Hematopoietic multipotent progenitor cell treated with erythropoietin and hydrocortisone succinate and interleukin-3 and kit ligand, for 15 days (in vitro differentiated cells): ENCODE measurements around the gene CDK5RAP1.
"Not testable (repeated sequence)": the region's sequence is repeated elsewhere in the genome, so short reads cannot be mapped to it uniquely, and the experiment has no call there.

Experiments
- DNase-seq: peaks from one replicate; pipeline ENCODE4 v3.0.0-alpha.2; 2015; ENCODE audit warnings: low spot score

Gene CDK5RAP1

DNA sequence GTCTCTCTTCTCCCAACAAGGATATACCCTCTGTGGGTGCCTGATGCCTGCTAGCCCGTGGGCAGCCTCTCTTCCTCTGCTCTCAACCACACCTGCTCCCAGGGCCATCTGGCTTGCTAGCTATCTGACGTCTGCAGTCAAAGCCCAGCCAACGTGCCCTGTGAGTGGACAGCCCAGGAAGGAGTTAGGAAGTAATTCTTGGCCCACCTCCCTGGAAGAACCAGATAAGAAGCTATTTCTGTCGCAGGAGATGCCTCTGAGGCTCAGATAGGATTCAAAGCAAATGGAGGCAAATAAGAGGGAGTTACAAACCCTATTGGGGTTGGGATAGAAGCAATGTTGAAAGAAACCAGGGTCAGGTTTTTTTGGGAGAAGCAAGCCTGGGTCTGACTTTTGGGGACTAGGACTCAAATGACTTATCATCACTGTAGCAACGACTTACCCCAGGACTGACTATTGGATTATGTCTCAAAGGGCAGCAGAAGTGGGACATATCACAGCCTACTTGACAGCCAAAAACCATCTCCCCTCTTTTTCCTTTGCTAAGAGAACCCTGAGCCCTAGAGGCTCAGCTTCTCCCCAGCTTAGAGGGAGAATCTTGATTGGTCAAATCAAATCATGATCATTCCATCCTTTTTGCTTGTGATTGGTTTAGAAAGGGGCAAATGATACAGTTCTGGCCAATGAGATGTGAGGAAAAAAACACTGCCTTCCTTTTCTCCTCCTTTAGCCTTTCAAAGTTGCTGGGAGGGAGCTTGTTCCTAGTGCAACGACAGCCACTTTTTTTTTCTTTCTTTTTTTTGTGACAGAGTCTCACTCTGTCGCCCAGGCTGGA is 18.0 kb upstream of the CDK5RAP1 start:
- peak; percentile 46 for DNase-seq

DNA sequence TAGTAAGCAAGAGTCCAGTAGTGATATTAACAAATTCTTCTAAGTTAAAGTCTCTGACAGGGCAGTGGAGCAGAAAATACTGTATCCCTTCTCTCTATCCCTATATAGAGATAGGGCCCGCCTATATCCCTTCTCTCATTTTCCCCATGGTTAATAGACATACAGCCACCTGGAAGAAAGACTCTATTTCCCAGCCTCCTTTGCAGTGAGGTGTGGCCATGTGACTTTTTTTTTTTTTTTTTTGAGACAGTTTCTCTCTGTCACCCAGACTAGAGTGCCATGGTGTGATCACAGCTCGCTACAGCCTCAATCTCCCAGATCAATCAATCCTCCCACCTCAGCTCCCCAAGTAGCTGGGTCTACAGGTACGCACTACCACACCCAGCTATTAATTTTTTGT is 16.7 kb upstream of the CDK5RAP1 start:
- no peak for DNase-seq

DNA sequence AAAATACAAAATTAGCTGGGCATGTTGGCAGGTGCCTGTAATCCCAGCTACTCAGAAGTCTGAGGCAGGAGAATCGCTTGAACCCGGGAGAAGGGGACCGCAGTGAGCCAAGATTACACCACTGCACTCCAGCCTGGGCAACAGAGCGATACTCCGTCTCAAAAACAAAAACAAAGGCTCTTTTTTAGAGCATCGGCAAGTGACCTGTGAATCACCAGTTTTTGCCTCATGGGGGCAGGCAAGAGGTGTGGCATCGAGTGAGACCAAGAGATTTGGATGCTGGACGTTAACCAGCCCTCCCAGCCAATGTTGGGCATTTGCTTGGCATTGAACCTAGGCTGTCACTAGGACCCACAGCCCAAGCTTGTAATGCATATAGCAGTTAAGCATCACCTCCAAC is 14.6 kb upstream of the CDK5RAP1 start:
- no peak for DNase-seq

DNA sequence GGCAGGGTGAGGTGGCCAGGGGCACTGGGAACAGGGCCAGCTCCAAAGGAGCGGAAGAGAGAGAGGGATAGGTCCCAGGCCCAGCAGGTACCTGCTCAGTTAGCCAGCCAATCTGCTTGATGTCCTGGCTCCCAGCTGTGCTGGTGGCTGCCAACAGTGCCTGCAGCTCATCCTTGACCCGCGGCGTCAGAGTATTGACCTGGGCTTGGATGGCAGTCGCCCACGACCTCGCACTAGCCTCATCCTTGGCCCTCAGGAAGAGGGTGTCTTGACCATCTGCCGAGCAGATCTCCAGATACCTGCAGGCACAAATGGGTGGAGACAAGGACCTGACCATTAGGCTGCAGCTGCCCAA is 11.1 kb upstream of the CDK5RAP1 start:
- no peak for DNase-seq

DNA sequence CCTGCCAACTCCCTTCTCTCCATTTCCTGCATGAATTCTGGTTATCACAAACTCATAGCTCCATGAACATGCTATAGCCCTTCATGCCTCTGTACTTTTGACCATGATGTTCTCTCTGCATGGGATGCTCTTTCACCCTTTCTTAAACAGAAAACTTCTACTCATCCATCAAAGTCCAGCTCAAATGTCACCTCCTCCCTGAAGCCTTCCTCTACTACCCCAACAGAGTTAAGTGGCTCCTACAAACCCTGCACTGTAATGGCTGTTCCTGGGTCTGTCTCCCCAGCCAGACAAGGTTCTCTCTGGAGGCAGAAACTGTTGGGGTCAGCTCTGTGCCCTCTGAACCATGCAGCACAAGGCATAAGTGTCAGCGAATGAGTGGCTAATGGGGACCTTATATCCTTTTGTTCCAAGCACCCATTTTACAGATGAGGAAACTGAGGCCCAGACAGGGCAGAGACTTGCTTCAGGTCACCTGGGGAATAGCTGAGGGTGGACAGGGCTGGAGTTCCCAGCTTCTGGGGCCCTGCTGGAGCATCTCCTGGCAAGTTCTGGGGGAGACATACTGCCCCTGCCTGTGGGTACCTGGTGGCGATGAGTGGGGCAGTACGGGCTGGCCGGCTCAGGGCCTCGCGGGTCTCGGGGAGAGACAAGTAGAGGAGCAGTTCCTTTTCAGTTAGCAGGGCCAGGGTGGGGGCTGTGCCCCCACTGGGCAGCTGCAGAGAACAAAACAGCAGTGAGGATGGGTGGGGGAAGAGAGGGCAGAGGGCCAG is 10.6 kb upstream of the CDK5RAP1 start:
- DNase-seq: no peak

DNA sequence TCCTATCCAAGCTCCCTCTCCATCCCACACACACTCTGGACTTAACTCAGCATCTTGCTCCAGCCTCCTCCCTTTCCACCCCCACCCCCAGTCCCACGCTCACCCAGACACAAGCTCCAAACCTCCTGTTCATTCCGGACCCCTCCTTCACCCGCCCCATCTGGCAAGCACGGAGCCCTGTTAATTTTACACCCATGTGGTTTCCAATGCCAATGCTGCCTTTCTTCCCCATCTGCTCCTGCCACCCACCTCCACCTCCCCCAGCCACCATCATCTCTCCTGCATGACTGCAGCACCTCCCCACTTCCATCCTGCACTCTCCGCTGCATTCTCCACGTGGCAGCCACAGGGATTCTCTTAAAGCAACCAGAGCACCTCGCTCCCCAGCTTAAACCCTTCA is 9.9 kb upstream of the CDK5RAP1 start:
- no peak for DNase-seq

DNA sequence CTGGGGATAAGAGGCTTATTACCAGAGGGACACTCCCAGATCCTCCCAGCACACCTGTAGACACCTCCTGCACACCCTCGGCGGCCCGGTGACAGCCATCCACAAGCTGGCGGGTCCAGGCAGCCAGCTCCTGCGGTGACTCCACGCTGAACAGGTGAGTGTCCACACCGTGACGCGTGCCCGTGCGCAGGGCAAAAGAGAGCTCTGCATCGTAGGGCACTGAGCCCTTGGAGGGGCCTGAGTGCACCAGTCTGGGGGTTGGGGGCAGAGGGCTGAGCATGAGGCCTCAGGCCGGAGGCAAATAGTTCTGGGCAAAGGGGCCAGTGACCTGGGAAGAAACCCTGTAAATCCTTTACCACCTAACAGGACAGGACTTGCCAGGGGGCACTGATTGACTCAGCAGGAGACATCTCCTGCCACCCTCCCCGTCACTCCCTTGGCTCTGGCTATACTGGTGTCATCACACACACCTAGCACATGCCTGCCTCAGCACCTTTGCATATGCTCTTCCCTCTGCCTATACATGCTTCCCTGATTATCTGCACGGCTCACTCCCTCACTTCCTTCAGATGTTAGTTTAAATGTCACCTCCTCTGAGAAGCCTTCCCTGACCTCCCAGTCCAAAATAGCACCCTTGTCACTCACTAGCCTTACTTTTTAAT is 8.9 kb upstream of the CDK5RAP1 start:
- no peak for DNase-seq

DNA sequence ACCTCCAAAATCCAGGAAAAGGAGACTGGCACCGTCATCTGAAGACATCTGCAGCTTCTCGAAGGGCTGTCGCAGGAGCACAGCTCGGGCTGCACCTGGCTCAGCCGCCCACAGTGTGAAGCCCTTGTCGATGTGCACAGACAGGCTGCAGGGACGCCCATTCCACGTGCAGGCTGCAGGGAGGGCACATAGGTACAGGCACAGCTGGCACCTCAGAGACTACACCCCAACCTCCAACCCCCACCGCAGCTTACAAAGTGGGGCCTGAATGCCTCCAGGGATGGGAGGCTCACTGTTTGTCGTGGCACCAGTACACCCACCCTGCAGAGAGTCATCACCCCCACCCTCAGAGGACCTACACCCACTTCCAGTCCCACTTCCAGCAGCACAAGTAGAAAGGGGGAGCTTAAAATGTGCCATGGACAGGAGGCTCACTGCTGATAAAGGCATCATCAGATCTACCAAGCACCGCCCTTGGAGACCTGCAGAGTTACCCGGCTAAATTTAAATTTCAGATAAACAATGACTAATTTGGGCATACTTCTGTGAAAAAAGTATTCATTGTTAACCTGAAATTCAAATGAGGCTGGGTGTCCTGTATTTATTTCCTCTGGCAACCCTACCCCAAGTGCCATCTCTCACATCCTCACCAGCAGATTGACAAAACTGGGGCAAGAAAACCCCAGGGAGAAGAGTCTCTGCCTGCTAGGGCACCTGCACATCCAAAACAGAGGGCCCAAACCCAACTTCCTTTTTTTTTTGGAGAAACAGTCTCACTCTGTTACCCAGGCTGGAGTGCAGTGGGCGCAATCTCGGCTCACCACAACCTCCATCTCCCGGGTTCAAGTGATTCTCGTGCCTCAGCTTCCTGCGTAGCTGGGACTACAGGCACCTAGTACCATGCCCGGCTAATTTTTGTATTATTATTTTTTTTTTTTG is 7.7 kb upstream of the CDK5RAP1 start:
- no peak for DNase-seq

DNA sequence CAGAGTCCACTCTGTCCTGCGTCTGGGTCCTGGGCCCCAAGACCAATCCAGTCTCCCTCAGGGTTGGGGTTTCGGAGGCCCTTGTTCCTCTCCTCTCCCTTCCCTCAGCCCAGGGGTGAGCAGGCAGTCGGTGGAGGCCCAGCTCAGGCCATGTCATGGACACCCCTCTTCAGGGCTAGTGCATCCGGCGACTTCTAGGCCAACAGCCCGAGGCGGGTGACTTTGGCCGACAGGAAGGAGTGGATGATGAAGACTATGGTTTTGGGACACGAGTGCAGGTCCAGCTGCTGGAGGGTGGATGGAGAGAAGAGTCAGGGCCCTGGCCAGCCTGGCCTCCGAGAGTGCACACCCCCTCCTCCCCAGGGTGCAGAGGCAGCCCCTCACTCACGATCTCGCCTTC is 7.0 kb upstream of the CDK5RAP1 start:
- no peak for DNase-seq

DNA sequence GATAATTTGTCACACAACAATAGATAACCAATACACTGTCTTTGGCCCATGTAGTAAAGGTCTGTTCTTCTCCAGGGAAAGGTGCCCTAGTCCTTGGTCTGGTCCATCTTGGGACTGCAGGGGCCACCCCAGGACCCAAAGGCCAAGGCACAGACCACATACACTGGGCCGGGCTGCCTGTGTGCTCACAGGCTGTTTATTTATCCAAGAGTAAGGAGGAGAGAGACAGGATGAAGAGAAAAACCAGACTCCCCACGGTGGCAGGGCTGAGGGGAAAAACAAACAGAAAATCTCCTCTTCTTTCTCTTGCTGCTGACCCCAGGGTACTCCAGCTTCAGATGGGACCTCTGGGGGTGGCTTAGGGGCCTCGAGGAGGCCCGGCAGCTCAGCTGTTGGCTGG is 6.5 kb upstream of the CDK5RAP1 start:
- no peak for DNase-seq

DNA sequence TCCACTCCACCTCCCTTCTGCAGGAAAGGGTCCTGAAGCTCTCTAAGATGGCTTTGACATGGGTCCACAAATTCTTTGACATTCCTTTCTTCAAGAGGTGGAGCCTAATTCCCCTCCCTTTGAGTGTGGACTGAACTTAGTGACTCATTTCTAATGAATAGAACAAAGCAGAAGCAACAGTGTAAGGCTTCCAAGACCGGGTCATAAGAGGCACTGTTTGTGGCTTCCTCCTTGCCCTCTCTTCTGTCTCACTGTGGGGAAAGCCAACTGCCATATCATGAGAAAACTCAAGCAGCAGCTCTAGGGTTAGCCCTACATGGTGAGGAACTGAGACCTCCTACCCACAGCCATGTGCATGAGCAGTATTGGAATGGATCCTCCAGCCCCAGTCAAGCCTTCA is 5.9 kb upstream of the CDK5RAP1 start:
- DNase-seq: no peak

DNA sequence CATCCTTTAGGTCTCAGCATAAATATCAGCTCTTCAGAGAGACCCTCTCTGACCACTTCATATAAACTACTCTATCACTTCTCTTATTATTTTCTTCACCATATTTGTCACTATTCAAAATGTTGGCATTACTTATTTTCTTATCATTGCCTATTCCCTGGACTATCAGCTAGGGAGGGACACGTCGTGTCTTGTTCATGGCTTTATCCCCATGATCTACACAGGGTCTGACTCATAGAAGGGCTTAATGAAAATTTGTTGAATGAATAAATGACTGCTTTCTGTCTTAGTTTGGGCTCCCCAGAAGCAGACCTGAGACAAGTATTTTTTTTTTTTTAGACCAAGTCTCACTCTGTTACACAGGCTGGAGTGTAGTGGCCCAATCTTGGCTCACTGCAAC is 3.0 kb upstream of the CDK5RAP1 start:
- no peak for DNase-seq

DNA sequence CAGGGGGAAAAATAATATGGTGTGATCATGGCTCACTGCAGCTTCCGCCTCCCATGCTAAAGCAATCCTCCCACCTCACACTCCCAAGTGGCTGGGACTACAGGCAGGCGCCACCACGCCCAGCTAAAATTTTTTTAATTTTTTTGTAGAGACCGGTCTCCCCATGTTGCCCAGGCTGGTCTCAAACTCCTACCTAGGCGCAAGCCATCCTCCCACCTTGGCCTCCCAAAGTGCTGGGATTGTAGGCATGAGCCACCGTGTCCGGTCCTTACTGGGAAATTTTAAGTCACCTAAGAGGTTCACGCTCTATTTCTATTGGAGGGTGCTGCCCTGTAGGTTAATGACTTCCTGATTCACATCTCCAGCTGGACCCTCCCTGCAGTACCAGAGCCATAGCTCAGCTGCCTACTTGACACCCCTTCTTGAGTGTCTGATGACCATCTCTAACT is 626 bp upstream of the CDK5RAP1 start:
- DNase-seq: peak; percentile 21

DNA sequence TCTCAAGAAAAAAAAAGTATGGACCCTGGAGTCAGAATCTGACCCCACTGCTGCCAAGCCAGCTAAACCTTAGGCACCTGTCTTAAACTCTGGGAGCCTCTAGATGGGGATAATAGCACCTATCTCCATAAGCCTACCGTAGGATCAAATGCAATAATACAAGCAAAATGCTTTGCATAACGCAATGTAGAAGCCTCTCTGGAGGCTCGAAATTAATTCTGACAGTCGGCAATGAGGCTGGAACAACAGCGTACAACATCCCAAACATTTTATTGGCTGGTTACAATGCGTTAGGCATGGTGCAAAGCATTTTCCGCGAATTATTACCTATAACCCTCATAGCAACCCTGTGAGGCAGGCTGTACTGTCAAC is 521 bp downstream of the CDK5RAP1 start:
- DNase-seq: peak; percentile 26

DNA sequence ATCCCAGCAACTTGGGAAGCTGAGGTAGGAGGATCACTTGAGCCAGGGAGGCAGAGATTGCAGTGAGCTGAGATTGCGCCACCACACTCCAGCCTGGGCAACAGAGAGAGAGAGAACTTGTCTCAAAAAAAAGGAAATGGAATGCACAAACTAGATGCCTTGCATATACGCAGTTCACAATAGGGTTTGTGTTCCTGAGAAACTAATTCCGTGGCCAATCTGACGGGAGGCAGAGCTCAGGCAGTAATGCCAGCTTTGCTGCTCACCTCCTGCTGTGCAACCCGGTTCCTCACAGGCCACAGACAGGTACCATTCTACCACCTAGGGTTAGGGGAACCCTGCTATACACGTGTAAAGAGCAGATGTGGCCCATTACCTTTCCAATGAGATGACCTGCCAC is 1.4 kb downstream of the CDK5RAP1 start:
- DNase-seq: no peak

DNA sequence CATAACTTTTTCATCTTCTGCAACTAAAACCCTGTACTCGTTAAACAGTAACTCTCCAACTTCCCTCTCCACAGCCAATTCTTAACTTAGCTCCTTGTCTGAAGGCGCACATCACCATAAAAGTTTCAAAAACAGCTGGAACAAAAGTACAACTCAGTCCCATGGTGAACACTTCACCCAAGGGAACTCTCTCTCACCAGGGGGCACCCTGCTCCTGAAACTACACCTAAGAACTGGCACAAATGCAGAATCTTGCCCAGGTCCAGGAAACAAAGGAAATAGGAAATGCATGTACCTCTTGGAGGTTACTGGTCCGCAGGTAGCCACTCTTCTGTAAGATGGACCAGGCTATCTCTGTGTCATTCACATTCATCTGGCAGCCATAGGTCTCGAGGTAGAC is 6.6 kb downstream of the CDK5RAP1 start:
- no peak for DNase-seq

DNA sequence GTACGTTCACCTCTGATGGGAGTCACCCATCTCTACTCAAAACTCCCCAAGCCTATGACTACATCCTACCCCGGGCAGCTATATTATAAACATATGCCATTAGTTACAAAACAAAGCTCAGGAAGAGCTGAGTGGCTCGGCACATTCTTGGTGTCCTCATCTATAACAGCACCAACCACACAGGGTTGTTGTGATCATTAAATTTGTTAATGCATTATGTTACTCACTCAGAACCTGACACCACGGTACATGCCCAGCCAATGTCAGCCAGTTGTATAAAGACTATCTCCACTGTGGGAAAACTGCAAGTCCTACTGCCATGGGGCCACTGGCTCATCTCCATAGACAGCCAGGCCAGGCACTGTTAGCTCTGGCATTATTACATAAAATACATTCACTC is 7.7 kb downstream of the CDK5RAP1 start:
- no peak for DNase-seq

DNA sequence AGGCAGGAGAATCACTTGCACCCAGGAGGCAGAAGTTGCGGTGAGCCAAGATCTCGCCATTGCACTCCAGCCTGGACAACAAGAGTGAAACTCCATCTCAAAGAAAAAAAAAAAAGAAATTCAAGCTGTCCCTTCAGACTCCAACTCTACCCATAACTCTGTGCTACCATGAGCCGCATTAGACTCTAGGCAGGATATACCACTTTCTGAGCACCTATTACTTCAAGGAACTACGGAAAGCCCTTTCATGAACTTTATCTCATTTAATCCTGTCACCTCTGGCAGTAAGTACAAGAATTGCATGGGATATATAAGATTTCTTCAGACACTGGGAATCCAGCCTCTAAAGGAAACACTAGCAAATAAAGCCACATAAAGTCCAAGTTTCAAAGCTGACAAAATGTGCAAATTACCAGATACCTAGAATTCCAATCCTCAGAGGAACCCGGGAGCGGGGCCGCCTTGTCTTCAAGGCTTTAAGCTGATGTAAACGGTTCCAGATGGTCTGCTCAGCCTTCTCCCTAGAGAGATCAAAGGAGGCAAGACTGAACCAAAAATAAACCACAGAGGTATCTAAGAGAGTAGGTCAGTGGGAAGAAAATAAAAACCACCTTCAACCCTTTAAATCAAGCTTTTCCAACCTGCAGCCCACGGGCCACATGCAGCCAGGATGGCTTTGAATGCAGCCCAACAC is 9.4 kb downstream of the CDK5RAP1 start:
- no peak for DNase-seq

DNA sequence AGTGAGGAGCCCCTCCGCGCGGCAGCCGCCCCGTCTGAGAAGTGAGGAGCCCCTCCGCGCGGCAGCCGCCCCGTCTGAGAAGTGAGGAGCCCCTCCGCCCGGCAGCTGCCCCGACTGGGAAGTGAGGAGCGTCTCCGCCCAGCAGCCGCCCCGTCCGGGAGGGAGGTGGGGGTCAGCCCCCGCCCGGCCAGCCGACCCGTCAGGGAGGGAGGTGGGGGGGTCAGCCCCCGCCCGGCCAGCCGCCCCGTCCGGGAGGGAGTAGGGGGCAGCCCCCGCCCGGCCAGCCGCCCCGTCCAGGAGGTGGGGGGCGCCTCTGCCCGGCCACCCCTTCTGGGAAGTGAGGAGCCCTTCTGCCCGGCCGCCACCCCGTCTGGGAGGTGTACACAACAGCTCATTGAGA is 12.0 kb downstream of the CDK5RAP1 start:
- not testable (repeated sequence) for DNase-seq

DNA sequence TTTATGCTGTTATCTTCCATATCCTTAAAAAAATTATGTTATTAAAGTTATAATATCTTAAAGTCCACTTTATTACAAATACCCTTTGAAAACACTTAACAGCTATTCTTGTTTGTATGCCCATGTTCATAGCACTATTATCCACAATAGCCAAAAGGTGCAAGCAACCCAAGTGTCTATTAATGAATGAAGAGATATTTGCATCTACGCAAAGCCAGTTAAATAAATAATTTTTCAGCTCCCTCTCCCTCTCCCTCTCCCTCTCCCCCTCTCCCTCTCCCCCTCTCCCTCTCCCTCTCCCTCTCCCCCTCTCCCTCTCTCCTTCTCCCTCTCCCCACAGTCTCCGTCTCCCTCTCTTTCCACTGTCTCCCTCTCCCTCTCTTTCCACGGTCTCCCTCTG is 13.1 kb downstream of the CDK5RAP1 start:
- DNase-seq: no peak

DNA sequence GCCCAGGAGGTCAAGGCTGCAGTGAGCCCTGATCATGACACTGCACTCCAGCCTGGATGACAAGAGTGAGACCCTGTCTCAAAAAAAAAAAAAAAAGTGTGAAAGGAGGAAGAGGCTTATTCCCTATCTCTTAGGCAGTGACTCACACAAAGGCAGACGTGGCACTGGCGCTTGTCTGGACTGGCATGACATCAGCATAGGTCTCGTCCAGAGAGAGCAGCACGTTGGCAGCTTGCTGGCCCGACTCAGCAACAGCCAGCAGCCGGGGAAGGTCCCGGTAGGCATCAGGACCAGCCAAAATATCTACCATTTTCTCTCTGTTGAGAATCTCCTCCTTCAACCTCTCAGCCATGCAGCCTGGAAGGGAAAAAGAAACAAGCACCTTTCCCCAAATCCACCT is 14.1 kb downstream of the CDK5RAP1 start:
- no peak for DNase-seq
